Ishikawa (cell line): Measurements from ENCODE around the gene HAPLN2.

Source experiments
- CEBPB ChIP-seq: IDR thresholded peaks from 2 replicates; pipeline ENCODE4 v1.6.1; 2012
- EGR1 ChIP-seq: IDR thresholded peaks from 2 replicates; pipeline ENCODE4 v1.6.1; 2012
- NFIC ChIP-seq: IDR thresholded peaks from 2 replicates; pipeline ENCODE4 v1.6.1; 2012
- TAF1 ChIP-seq: IDR thresholded peaks from 2 replicates; pipeline ENCODE4 v1.6.1; 2012; ENCODE audit warnings: low read depth, mild to moderate bottlenecking
- YY1 ChIP-seq: IDR thresholded peaks from 2 replicates; pipeline ENCODE4 v1.6.1; 2012; ENCODE audit warnings: low read depth
- ZBTB7A ChIP-seq: IDR thresholded peaks from 2 replicates; pipeline ENCODE4 v1.6.1; 2012; ENCODE audit warnings: low read depth
- TF ChIP-seq, protein P1 (sequence below): IDR thresholded peaks from 2 replicates; pipeline ENCODE4 v1.6.1; 2012; ENCODE audit warnings: low read depth, mild to moderate bottlenecking
- TF ChIP-seq, protein P2 (sequence below): IDR thresholded peaks from 2 replicates; pipeline ENCODE4 v1.6.1; 2012
- TF ChIP-seq, protein P3 (sequence below): IDR thresholded peaks from 2 replicates; pipeline ENCODE4 v1.6.1; 2012

DNA sequence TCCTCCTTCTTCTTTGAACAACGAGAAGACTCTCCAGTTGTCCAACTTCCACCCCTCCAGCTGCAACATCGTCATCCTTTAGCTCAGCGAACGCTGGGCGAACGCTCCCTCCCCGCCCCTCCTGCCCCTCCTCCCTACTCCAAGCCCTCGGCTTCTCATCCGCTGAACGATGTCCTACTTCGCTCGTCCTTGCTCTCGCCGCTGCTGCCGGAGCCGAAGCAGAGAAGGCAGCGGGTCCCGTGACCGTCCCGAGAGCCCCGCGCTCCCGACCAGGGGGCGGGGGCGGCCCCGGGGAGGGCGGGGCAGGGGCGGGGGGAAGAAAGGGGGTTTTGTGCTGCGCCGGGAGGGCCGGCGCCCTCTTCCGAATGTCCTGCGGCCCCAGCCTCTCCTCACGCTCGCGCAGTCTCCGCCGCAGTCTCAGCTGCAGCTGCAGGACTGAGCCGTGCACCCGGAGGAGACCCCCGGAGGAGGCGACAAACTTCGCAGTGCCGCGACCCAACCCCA is 22.6 kb downstream of the HAPLN2 start, which contains the start of gene BCAN:
- TF ChIP-seq, protein P1, sequence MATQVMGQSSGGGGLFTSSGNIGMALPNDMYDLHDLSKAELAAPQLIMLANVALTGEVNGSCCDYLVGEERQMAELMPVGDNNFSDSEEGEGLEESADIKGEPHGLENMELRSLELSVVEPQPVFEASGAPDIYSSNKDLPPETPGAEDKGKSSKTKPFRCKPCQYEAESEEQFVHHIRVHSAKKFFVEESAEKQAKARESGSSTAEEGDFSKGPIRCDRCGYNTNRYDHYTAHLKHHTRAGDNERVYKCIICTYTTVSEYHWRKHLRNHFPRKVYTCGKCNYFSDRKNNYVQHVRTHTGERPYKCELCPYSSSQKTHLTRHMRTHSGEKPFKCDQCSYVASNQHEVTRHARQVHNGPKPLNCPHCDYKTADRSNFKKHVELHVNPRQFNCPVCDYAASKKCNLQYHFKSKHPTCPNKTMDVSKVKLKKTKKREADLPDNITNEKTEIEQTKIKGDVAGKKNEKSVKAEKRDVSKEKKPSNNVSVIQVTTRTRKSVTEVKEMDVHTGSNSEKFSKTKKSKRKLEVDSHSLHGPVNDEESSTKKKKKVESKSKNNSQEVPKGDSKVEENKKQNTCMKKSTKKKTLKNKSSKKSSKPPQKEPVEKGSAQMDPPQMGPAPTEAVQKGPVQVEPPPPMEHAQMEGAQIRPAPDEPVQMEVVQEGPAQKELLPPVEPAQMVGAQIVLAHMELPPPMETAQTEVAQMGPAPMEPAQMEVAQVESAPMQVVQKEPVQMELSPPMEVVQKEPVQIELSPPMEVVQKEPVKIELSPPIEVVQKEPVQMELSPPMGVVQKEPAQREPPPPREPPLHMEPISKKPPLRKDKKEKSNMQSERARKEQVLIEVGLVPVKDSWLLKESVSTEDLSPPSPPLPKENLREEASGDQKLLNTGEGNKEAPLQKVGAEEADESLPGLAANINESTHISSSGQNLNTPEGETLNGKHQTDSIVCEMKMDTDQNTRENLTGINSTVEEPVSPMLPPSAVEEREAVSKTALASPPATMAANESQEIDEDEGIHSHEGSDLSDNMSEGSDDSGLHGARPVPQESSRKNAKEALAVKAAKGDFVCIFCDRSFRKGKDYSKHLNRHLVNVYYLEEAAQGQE, result no peak
- TF ChIP-seq ZBTB7A (no peak), TAF1 (no peak), CEBPB (no peak), NFIC (no peak), YY1 (no peak), EGR1 (no peak)
- TF ChIP-seq, protein P2, sequence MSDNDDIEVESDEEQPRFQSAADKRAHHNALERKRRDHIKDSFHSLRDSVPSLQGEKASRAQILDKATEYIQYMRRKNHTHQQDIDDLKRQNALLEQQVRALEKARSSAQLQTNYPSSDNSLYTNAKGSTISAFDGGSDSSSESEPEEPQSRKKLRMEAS, result no peak
- TF ChIP-seq, protein P3, sequence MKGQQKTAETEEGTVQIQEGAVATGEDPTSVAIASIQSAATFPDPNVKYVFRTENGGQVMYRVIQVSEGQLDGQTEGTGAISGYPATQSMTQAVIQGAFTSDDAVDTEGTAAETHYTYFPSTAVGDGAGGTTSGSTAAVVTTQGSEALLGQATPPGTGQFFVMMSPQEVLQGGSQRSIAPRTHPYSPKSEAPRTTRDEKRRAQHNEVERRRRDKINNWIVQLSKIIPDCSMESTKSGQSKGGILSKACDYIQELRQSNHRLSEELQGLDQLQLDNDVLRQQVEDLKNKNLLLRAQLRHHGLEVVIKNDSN, result no peak
